HG02938 (cell line): Measurements from ENCODE around the gene COL6A1.
"Not testable (repeated sequence)": the region's sequence is repeated elsewhere in the genome, so short reads cannot be mapped to it uniquely, and the experiment has no call there.

Source experiments
- ATAC-seq: cut with Tn5 transposase; IDR thresholded peaks from one replicate; pipeline ENCODE4 v1.9.1; 2021; ENCODE audit warnings: mild to moderate bottlenecking, moderate library complexity; ENCODE audit not compliant: unreplicated experiment

Gene COL6A1

DNA sequence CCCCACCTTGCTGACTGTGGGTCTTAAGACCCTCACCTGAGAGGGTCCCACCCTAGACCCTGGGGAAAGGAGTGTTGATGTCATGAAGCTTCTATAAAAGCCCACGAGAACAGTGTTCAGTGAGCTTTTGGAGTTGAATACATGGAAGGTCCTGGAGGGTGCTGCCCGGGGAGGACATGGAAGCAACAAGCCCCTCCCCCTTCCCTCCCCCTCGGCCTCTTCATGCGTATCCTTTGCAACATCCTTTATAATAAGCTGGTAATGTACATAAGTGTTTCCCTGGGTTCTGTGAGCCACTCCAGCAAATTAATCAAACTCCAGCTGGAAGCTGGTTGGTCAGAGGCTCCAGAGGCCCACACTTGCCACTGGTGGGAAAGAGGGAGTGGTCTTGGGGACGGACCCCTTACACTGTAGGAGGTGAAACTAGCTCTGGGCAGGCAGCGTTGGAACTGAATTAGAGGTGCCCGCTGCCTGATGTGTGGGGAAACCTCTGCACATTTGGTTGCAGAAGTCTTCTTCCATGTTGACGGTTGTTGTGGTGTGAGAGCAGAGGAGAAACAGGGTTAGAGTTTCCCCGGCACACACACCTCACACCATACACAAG, 14.7 kb upstream of the COL6A1 start:
- ATAC-seq: no peak

DNA sequence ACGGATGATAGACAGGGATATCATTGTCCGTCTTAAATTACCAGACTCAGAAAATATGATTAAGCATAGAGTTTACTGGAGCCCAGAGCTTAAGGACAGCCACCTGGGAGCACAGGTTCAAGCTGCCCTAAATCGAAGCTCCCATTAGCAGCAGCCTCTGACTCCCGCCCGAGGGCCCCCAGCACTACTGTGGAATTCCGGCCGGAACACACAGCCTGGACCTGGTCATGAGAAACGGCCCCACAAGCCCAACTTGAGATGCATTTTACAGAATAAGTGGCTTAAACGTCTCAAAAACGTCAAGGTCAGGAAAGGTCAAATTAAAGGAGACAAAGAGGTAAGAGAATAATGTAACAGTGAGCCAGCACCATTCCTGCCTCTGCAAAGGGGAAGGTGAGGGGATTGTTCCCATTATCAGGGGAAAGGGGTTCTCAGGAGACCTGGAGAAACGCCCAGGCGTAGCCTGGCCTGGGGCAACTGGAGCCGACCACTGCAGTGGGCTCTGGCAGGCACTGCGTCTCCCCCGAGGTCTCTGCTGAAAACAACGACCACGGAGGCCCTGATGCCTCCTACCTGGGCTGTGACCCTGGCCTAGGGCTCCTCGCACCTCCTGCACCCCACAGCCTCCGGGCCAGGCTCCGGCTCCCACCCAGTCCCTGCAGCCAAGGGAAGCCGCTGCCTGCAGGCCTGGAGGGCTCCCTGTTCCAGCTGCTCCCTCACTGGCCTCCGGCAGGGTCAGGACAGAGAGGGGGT, 11.5 kb upstream of the COL6A1 start:
- ATAC-seq: no peak

DNA sequence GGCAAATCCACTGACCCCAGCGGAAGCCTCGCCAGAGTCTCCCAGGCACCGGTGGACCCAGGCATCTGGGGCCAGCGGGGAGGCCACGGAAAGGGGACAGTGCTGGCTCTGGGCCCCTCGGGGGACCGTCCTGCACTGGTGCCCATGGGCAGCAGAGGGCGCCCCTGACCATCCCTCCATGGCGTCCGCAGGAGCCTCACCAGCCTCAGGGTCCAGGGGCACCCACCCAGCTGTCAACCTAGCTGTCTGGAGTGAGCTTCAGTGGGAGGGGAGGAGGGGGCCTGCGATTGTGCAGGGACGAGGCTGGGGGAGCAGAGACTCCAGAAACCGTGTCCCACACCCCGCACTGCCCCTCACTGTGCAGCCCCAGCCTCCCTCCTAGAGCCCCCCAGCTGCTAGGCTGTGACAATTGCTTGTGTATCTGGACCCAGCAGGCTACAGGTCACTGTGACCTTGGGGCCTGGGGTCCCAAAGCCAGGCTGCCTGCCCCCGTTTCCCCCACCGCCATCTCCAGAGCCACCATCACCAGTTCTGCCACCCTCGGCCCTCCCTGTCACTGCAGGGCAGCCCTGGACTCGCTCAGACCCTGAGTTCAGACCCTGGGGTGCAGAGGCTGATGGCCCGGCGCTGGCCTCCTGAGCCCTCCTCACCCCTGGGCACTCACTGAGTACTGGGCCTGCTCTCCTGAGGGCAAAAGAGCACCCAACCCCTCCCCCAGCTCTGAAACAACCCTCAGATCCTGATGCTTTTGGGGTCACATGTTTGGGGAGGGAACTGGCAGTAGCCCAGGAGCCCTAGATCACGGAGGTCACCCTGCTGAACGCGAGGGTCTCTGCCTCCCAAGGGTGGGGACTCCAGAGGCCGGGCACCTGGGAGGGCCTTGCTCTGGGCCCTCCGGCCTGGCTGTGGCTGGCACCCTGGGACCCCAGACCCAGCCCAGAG, 10.6 kb upstream of the COL6A1 start:
- no peak for ATAC-seq

DNA sequence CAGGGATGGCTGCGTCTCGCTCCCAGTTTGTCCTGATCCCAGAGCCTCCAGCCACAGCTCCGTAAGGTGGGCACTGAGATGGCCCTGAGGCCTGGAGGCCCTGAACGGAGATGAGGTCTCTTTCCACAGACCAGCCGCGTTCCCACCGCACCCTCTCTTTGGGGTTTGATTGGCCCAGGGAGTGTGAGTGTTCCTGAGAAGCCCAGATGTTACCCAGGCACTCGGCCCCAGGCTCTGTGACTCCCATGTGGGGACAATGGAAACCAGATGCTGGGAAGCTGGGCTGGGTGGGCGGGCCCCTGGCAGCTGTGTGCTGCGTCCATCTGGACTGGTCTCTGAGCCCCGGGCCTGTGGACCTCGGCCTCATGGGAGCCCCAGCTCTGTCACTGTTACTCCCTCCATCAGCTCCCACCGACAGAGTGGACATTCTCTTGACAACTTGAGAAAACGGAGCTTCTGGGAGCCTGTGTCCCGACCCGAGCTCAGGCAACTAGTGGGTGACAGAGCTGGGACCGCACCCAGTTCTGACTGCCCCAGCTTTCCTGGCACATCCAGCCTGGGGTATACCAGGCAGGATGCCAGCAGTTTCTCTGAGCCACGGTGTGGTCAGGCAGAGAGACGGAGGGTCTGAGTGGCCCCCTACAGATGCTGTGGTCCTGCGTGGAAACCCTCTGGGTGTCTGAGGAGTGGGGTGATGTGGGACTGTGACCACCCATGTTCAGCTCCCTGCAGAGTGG, 9.8 kb upstream of the COL6A1 start:
- no peak for ATAC-seq

DNA sequence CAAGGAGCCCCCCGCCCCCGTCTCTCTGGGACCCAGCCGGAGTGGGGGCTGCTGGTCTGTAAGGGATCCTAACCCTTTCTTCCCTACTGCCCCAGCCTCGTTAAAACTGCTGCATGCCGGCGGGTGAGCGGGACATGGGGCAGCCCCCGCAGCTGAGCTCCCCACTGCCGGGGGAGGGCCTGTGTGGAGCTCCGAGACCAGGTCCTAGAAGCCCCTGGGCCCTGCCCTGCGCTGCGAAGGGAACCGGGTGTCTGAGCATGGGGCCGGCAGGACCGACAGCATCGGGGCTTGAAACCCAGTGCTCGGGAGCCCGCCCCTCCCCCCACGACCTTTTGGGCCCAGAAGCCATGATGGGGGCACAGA, 9.2 kb upstream of the COL6A1 start:
- no peak for ATAC-seq

DNA sequence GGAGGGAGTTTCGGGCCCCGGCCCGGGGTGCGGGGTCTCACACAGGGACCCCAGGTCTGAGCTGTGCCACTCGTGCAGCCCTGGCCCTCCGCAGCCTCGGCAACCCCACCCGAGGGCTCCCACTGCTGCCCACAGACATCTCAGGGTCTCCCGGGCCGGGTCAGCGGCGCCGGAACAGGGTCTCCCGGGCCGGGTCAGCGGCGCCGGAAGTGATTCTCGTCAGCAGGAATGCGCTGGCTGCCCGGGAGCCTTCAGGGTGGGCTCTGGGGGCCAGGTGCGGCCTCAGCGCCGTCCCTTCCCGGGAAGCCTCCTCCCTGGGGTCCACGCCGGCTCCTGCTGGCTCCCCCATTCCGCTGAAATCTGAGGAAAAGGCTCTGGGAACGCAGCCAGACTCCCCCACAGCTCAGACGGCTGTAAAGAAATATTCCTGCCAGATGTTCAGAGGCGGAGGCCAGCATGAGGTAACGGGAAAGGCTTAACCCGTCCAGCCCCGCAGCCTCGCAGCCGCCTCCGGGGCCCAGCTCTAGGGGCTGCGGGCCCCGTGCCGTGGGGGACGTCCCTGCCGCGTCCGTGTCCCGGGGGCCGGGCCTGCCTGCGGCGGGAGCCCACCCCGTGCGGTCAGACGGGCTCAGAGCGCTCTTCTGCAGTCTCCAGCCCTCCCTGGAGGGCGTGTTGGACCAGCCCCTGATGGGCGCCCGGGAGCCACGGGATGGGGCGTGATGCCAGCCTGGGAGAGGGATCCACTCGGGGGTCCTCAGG, 8.7 kb upstream of the COL6A1 start:
- ATAC-seq: no peak

DNA sequence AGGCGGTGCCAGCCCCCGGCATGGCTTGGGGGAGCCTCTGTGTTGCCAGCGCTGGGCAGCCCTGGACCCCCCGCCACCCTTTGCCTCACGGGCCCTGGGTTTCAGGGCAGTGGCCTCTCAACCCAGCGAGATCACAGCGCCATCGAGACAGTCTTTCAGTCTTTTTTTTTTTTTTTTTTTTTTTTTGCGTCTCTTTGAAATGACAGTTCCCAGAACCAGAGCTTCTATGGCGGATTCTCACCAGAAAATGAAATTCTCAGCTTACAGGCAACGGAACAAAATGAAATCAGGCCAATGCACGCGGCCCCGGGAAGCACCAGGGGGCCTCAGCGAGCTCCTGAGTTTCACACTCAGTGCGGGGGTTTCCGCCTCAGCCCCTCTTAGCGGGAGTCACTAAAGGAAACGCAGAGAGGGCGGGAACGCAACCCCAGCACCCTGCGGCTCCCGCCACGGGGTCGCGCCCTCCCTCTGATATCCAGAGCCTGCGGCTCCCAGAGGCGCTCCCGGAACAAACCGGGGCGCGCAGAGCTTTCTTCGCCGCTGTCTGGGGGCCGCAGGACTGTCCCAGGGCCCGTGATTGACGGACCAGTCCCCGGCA, 8.0 kb upstream of the COL6A1 start:
- ATAC-seq: no peak

DNA sequence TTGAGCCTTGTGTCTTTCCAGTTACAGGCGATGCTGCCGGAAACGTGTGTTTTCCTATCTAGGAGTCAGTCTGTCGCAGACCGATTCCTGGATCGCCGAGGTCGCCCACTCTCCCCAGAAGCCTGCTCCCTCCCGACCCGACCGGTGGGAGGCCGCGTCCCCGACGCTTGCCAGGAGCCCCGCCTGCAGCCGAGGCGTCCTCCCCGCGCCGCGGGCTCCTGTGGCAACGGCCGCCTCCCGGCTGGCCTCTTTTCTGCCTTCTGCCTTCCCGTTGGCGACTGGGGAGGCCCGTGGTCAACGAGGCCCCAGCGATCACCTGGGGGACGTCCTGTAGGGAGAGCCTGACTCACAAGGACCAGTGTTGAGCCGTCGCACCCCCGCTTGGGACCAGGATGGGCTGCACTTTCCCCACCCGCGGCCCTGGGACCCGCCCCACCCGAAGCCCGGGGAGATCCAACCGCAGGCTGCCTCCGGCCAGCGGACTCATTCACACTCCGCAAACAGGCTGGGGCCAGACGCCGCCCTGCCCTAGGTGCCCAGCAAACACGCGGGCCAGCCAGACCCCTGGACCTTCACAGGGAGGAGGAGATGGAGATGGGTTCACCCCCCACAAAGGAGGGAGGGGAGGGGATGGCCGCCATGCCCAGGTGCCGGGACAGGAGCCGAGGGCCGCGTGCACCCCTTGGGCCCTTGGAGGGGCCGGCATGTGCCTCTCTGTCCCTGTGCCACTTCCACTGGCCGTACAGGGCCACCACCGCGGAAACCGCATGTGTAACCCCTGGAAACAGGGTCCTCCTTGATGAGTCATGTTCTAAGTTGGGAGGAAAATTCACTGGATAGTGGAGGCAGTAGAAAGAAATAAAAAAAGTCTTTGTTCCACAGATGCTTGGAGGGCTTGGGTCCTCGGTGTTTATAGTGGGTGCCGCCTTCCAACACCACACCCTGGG, 7.2 kb upstream of the COL6A1 start:
- no peak for ATAC-seq

DNA sequence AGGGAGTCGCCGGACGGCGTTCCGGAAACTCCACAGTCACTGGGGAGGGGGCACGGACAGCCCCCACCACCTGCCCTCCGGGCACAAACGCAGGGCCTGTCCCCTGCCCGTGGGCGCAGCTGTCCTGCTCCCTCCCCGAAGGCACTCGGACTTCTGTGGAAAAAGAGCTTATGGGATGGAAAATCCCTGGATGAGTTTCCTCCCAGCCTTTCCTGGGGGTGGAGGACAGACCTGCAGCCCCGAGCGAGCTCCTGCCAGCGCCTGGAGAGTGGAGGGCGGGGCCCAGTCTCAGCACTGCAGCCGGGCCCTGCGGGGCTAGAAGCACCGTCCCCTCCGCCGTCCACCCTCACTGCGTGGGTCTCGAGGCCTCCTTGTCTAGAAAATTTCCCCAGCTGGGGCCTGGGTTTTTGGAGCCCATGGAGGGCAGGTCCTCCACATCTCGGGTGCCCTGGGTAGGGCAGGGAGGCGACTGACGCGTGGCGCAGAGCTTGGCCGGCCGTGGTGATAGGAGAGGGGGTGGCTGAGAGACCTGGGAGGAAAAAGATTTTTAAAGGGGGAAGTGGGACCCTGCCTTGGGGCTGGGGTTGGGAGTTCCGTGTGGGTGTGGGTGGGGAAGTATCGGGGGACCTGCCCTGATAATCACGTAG, 6.4 kb upstream of the COL6A1 start:
- ATAC-seq: no peak

DNA sequence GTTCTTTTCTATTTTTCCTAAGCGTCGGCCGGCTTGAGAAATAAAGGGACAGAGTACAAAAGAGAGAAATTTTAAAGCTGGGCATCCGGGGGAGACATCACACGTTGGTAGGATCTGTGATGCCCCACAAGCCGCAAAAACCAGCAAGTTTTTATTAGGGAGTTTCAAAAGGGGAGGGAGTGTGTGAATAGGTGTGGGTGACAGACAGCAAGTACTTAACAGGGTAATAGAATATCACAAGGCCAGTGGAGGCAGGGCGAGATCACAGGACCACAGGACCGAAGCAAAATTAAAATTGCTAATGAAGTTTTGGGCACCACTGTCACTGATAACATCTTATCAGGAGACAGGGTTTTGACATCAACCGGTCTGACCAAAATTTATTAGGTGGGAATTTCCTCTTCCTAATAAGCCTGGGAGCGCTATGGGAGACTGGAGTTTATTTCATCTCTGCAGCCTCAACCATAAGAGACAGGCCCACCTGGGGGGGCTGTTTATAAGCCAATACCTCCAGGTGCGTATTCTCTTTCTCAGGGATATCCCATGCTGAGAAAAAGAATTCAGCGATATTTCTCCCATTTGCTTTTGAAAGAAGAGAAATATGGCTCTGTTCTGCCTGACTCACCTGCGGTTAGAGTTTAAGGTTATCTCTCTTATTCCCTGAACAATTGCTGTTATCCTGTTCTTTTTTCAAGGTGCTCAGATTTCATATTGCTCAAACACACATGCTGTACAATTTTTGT, 5.7 kb upstream of the COL6A1 start:
- ATAC-seq: not testable (repeated sequence)

DNA sequence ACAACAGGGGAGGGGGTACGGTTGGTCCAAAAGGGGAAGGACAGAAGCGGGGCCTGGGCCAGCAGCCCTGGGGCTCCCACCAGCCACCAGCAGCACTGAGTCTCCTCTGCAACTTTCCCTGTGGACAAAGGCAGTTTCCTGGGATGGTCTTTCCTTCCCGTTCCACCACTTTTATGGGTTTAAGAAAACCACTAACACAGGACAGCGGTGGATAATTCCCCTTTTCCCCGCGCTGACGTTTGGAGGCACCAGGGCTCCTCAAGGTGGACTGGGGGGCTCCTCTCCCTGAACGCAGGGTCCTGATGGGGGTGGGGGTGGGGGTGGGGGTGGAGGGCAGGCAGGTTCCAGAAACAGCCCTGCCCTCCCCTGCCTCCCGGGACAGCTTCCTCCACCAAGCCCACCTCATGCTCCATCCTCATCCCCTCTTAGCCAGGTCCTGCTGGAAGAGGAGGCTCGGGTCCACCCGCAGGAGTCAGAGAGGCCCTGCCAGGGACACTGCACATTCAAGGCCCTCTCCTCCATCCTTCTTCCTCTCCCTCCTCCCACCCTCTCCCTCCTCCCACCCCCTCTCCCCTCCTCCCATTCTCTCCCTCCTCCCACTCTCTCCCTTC, 4.8 kb upstream of the COL6A1 start:
- no peak for ATAC-seq

DNA sequence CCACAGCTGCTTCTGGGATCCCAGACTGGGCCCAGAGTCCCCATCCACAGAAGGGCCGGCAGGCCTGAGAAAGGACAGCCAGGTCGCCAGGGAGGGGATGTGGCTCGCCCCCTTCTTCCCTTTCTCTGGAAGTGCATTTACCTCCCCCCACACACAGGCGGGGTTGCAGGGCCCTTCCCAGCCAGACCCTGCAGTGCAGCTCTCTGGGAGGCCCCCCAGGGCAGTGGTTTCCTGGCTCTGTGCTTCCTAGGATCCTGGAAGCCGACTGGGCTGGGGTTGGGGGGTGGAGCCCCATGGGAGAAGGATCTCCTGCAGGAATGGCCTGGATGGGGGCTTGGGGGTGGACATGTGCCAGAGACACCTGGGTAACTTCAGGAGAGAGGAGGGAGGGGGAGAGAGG, 4.2 kb upstream of the COL6A1 start:
- no peak for ATAC-seq

DNA sequence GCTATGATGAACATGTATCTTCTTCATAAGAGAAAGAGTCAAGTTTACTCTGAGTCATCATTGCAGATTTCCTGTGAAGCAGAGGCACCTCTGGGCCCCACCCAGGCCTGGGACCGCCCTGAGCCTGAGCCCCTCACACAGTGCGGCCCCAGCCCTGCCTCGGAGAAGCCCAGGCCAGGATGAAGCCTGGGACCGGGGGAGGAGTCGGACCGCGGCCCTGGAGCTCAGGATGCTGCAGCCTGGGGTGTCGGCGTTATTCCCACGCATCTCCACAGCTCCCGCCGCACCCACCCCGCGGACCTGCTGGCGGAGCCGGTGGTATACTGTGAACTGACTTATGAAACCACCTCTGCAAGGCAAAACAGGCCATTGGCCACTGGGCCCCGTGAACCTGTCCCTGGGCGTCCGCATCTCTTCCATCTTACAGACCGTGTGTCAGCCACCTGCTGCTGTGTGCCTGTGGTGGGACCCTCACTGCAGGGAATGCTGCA, 2.4 kb upstream of the COL6A1 start:
- no peak for ATAC-seq

DNA sequence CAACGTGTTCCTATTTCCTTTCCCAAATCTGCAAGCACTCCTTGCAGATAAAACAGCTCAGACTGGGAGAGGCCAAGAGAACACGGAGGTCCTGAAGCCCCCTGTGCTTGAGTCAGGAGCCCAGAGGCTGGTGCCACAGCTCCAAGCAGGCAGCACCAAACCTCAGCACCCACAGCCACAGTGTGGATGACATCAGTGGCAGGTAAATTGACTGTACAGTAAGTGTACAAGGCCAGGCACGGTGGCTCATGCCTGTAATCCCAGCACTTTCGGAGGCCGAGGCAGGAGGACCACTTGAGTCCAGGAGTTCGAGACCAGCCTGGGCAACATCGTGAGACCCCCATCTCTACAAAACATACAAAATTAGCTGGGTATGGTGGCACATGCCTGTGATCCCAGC, 1.9 kb upstream of the COL6A1 start:
- no peak for ATAC-seq

DNA sequence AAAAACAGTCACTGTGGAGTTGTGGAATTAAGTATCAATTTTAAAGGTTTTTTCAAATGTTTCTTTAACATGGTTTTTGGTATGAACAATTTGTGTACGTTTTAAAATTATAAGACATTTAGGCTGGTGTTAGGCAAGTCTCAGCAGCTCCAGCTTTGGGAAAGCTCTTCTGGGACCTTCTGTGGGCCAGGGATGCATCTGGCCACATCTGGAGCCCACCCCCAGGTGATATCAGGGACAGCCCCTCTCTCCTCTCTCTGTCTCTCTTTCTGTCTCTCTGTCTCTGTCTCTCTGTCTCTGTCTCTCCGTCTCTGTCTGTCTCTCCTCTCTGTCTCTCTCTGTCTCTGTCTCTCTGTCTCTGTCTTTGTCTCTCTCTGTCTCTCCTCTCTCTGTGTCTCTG, 1.3 kb upstream of the COL6A1 start:
- no peak for ATAC-seq

DNA sequence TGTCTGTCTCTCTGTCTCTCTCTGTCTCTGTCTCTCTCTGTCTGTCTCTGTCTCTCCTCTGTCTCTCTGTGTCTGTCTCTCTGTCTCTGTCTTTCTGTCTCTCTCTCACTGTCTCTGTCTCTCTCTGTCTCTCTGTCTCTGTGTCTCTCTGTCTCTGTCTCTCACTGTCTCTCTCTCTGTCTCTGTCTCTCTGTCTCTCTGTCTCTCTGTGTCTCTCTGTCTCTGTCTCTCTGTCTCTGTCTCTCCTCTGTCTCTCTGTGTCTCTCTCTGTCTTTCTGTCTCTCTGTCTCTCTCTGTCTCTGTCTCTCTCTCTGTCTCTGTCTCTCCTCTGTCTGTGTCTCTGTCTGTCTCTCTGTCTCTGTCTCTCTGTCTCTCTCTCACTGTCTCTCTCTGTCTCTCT, 873 bp upstream of the COL6A1 start:
- ATAC-seq: no peak

DNA sequence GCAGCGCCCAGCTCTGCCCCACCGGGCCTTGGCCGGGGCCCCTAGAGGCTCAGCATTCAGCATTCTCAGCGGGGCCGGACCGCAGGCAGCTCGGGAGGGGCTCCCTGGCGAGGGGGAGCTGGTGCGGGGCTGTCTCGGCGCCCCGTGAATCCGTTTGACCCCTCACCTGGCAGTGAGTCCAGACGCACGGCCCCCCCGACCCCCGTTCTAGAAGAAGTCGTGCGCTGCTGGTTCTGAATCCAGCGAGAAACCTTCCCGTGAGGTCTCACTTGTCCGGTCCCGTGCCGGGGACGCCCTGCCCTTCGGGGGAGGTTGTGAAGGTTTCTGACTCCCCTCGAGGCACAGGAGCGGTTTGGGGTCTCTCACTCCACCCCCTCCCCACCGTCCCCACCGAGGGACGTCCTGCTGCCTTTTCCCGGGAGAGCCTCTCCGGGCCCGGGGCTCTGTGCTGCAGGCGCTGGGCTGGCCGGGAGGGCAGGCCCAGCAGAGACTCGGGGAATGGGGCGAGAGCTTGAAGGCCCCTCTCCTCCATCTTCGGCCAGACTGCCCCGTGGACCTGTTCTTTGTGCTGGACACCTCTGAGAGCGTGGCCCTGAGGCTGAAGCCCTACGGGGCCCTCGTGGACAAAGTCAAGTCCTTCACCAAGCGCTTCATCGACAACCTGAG, 655 bp downstream of the COL6A1 start:
- no peak for ATAC-seq
